ENCODE measurements around the gene CCL2.

The CCL2 gene

GRCh38 chr17:34241062-34241461 lies 14.0 kb upstream of the CCL2 start:
- DNase-seq (ENCODE audit: low read depth in 2 of 2): no peak

- no peak for DNase-seq (ENCODE audit: low read depth in 2 of 2)
Measured at GRCh38 chr17:34242587-34243363, 12.3 kb upstream of the CCL2 start.

- DNase-seq (ENCODE audit: low read depth in 2 of 2): no peak
Measured at GRCh38 chr17:34243364-34244320, 11.4 kb upstream of the CCL2 start.

- no peak for DNase-seq (ENCODE audit: low read depth in 2 of 2)
Measured at GRCh38 chr17:34245351-34245905, 9.7 kb upstream of the CCL2 start.

- no peak for DNase-seq (ENCODE audit: low read depth in 2 of 2)
Measured at GRCh38 chr17:34246446-34246845, 8.6 kb upstream of the CCL2 start.

GRCh38 chr17:34246881-34247280 lies 8.2 kb upstream of the CCL2 start:
- DNase-seq (ENCODE audit: low read depth in 2 of 2): no peak

DNA sequence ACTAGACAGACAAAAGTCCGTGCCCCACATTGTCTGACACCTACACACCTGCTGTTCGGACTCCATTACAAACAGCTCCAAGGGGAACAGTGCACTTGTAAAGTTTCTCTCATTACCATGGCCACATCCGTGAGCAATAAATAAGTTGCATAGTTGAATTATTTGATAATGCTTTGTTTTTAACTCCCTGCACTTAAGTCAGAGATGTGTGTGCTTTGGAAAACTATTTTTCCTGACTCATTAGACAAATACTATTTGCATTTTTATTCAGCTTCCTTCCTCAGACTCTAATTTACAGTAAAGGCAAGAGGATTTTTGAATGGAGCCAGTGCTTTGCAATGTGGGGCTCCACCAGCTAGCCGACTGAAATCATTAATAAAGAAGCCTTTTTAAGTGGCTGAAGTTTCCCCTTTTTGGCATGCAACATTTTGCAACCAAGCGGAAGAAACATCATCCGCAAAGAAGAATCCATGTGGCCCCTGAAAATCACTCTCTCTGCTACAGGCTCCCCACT lies 6.5 kb upstream of the CCL2 start:
- no peak for DNase-seq (ENCODE audit: low read depth in 2 of 2)

GRCh38 chr17:34249061-34249460 lies 6.0 kb upstream of the CCL2 start:
- no peak for DNase-seq (ENCODE audit: low read depth in 2 of 2)

- no peak for DNase-seq (ENCODE audit: low read depth in 2 of 2)
Measured at GRCh38 chr17:34249478-34249877, 5.6 kb upstream of the CCL2 start.

DNA sequence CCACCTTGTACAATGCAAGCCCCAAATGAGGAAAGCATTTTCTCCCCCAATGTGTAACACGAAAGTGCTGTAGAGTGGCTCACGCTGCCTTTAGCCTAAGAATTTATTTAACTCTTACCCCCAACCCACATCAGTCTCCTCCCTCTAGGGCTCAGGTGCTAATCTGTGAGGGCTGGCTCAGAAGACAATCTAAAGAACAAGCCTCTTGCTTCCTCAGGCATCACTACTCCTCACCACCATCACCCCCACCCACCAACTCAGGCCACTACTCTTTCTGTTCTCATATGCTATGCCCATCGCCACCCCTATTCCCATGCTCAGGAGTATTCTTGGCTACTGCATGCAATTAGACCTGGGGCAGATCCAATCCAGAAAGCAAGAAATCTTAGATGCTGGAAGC lies 3.9 kb upstream of the CCL2 start:
- DNase-seq (ENCODE audit: low read depth in 2 of 2): no peak

DNA sequence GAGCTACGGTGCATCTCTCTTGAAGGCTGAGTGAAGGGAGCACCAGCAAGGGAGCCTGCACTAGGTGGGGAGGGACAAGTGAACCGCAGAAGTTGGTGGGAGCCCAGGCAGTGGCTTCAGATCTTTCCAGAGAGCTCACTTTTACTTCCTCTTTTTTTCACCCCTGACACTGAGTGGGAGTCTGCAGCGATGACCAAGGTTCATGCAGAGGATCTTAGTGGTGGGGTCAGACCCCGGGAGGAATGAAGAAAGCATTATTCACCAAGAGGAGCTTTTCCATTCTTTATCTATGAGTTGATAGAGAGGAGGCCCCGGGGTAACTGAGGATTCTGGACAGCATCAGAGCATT lies 3.0 kb upstream of the CCL2 start:
- no peak for DNase-seq (ENCODE audit: low read depth in 2 of 2)

DNA sequence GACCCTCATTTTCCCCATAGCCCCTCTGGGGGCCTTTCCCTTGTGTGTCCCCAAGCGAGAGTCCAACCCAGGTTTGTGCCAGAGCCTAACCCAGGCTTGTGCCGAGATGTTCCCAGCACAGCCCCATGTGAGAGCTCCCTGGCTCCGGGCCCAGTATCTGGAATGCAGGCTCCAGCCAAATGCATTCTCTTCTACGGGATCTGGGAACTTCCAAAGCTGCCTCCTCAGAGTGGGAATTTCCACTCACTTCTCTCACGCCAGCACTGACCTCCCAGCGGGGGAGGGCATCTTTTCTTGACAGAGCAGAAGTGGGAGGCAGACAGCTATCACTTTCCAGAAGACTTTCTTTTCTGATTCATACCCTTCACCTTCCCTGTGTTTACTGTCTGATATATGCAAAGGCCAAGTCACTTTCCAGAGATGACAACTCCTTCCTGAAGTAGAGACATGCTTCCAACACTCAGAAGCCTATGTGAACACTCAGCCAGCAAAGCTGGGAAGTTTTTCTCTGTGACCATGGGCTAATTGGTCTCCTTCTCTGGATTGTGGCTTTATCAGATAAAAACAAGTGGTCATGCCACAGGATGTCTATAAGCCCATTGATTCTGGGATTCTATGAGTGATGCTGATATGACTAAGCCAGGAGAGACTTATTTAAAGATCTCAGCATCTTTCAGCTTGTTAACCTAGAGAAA lies 2.5 kb upstream of the CCL2 start:
- no peak for DNase-seq (ENCODE audit: low read depth in 2 of 2)

GRCh38 chr17:34253139-34253525 lies 2.0 kb upstream of the CCL2 start:
- DNase-seq (ENCODE audit: low read depth in 2 of 2): no peak

DNA sequence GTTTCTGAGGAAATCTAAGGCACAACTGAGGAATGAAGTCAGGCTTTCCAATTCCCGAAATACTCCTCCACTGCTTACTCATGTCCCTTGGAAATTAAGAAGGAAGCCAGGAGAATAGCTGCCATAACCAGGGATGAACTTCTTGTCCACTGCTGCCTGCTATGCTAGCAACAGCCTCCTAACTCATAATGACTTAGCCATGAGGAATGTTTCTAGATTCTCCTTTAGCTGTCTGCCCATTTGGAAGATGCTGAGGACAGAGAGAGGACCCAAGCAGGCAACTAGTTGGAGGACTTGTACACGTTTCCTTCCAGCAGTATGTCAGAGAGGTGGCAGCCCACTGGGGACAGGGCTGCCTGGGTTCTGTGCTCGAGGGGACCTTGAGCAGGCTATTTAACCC lies 939 bp upstream of the CCL2 start:
- no peak for DNase-seq (ENCODE audit: low read depth in 2 of 2)

DNA sequence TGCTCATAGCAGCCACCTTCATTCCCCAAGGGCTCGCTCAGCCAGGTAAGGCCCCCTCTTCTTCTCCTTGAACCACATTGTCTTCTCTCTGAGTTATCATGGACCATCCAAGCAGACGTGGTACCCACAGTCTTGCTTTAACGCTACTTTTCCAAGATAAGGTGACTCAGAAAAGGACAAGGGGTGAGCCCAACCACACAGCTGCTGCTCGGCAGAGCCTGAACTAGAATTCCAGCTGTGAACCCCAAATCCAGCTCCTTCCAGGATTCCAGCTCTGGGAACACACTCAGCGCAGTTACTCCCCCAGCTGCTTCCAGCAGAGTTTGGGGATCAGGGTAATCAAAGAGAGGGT lies 272 bp downstream of the CCL2 start:
- no peak for DNase-seq (ENCODE audit: low read depth in 2 of 2)

DNA sequence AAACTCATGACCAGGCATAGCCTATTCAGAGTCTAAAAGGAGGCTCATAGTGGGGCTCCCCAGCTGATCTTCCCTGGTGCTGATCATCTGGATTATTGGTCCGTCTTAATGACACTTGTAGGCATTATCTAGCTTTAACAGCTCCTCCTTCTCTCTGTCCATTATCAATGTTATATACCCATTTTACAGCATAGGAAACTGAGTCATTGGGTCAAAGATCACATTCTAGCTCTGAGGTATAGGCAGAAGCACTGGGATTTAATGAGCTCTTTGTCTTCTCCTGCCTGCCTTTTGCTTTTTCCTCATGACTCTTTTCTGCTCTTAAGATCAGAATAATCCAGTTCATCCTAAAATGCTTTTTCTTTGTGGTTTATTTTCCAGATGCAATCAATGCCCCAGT lies 756 bp downstream of the CCL2 start:
- no peak for DNase-seq (ENCODE audit: low read depth in 2 of 2)

GRCh38 chr17:34257299-34257985 lies 2.4 kb downstream of the CCL2 start:
- no peak for DNase-seq (ENCODE audit: low read depth in 2 of 2)

GRCh38 chr17:34257986-34258326 lies 2.9 kb downstream of the CCL2 start:
- DNase-seq (ENCODE audit: low read depth in 2 of 2): no peak

- DNase-seq (ENCODE audit: low read depth in 2 of 2): no peak
Measured at GRCh38 chr17:34259146-34259545, 4.1 kb downstream of the CCL2 start.

DNA sequence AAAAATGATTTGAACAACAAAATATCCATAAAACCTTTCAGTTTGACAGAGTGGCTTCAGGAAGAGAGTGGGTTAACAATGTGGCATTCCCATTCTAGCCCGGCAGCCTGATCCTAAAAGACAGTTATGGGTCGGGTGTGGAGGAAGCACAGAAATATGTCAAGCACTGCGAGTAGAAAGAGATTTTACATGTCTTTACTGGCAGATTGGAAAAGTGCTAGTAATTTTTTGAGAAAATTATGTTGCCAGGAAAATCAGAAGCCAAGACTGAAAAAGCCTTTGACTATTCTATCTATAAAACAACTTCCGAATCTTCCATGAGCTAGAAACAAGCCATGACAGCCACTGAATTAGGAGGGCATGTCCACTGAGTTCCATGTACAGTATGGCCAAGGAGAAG lies 5.8 kb downstream of the CCL2 start:
- no peak for DNase-seq (ENCODE audit: low read depth in 2 of 2)

DNA sequence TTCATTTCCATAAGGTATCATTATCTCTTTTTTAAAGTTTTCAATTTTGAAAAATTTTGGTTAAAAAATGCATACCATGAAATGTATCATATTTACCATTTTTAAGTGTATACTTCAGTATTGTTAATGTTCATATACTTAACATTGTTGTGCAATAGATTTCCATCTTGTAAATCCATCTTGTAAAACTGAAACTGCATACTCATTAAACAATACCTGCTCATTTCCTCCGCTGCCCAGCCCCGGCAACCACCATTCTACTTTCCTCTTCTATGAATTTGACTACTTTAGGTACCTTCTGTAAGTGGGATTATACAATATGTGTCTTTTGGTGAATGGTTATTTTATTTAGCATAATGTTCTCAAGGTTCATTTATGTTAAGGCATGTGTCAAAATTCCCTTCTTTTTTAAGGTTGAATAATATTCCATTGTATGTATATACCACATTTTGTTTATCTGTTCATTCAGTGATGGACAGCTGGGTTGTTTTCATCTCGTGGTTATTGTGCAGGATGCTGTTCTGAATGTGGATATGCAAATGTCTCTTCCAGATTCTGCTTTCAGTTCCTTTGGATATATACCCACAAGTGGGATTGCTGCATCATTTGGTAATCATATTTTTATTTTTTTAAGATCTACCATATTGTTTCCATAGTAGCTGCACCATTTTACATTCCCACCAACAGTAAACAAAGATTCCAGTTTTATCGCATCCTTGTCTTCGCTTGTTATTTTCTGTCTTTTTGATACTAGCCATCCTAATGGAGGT lies 6.7 kb downstream of the CCL2 start:
- DNase-seq (ENCODE audit: low read depth in 2 of 2): no peak

Measured in stimulated activated CD4-positive, alpha-beta T cell treated with anti-CD3 and anti-CD28 coated beads, Interleukin-1b, Interleukin-23, amount 100 ng/mL, for 1 hour (primary cell).